HPDE6-E6E7 (cell line): Measurements from ENCODE around the gene TTL.
"Not testable (repeated sequence)": the region's sequence is repeated elsewhere in the genome, so short reads cannot be mapped to it uniquely, and the experiment has no call there.

Experiments
- DNase-seq: peaks from one replicate; pipeline ENCODE4 v3.0.0; 2011; ENCODE audit warnings: missing footprints; ENCODE audit errors: extremely low spot score

Gene TTL

DNA sequence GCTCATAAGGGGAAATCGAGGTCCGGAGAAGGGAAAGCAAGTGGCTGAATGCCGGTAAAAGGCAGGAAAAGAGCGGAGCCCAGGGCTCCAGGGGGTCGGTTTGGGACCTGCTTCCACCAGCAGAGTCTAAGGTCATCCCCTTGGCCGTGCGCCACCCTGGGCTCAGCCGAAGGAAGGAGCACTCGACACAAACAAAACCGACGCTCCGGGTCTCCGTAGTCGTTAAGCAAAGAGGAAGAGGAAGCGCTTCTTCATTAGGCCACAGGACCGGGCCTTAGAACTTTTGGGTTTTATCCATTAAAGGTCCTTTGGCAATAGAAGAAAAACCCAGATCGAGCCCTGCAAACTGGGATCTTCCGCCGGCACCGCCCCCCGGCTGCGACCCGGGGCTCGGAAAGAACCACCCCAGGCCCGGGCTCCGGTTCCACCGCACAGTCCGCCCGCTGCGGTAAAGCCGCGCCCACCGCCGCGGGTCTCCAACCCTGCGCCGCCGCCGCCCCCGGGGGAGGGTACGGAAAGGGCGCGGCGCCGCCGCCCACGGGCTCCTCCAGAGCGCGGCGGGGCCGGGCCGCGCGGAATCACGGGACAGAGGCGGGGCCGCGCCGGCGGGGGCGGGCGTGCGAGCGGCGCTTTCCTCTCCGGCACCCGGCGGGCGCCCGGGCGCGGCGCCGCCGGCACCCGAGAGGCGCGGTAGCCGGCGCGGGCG, at the start of gene TTL:
Gene TTL (plus strand): TSS at position 629 of the 706 bp plus-strand sequence. CDS start 189 bp downstream, outside the sequence.
- peak; percentile 63 for DNase-seq

DNA sequence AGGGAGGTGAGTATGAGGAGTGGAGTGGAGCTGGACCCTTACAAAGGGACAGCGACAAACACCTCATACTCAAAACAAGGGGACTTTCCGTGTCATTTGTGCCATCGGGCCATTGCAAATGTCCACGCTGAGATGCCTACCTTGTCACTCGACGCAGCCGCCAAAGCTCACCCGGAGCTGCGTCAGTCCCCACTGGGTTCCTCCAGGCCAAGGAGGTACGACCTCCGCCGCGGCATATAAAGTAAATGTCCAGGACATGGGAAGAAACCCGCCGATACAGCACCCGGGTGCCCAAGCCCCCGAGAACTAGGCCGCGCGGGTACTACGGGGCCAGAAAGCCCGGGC, 49.6 kb upstream of the TTL start:
- DNase-seq = not testable (repeated sequence)

DNA sequence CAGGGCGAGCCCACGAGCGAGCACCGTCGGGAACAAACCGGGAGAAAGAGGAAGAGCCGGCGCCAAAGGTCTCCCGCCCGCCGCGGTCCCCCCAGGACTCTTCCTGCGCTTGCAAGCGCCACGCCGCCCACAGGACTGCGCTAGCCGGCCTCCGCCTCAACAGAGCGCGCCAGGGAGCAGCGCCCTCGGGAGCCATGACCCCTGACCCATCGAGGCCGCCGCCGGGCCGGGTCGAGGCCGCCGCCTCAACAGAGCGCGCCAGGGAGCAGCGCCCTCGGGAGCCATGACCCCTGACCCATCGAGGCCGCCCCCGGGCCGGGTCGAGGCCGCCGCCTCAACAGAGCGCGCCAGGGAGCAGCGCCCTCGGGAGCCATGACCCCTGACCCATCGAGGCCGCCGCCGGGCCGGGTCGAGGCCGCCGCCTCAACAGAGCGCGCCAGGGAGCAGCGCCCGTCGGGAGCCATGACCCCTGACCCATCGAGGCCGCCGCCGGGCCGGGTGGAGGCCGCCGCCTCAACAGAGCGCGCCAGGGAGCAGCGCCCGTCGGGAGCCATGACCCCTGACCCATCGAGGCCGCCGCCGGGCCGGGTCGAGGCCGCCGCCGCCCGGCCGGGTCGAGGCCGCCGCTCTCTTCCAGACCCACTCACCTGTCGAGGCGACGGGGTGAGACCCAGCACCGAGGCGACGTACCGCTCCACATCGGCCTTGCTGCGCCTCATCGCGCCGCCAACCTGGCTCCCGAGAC, 49.0 kb upstream of the TTL start:
- not testable (repeated sequence) for DNase-seq

DNA sequence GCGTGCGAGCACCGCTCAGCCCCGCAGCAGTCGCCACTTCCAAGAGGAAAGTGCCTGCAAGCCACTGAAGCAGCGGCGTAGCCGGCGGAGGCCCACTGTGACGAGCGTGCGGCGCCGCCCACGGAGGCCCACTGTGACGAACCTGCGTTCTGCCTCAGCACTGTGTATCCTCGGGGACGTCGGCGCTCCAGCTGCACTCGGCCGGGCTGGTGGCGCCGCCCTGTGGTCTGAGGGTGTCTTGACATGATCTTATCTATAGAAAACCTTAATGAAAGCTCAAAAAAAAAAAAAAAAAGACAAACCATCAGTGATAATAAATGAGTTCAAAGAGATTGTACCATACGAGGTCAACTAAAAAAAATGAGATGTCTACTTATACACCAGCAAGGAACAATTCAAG, 48.5 kb upstream of the TTL start, which contains the start of gene RGPD8:
Gene RGPD8 (minus strand): TSS at position 166 of the 400 bp plus-strand sequence. CDS start 192 bp downstream, outside the sequence.
- not testable (repeated sequence) for DNase-seq

DNA sequence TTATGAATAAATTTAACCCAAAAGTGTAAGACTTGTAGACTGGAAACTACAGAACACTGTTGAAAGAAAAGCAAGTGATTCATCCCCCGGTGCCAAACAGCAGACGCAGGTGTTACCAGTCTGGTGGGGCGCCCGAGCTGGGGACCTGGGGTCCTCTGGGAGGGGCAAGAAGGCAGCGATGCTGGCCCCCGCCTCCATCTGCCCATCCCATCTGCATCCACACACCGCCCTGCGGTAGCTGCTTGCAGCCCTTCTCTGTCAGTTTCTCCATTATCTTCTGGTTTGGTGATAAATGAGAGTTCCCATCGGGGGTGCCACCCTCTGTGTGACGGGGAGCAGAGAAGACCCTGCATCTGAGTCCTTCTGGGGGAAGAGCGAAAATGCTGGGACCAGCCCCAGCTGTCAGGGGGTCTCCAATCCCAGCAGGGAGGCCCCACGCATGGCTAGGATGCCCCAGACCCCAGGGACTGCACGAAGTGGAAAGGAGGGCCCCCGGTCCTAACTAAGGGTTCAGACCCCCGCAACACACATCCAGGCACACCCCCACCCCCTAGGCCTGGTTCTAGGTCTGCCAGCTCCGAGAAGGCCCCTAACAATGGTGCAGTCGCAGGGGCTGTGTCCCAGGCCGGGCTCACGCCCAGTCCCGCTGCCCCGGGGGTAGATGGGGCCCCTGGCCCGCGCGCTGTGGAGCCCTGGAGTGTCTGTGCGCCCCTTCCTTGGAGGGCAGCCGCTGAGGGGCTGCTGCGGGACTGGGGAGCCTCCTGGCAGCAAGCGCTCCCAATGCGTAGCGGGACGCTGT, 47.8 kb upstream of the TTL start:
- no peak for DNase-seq

DNA sequence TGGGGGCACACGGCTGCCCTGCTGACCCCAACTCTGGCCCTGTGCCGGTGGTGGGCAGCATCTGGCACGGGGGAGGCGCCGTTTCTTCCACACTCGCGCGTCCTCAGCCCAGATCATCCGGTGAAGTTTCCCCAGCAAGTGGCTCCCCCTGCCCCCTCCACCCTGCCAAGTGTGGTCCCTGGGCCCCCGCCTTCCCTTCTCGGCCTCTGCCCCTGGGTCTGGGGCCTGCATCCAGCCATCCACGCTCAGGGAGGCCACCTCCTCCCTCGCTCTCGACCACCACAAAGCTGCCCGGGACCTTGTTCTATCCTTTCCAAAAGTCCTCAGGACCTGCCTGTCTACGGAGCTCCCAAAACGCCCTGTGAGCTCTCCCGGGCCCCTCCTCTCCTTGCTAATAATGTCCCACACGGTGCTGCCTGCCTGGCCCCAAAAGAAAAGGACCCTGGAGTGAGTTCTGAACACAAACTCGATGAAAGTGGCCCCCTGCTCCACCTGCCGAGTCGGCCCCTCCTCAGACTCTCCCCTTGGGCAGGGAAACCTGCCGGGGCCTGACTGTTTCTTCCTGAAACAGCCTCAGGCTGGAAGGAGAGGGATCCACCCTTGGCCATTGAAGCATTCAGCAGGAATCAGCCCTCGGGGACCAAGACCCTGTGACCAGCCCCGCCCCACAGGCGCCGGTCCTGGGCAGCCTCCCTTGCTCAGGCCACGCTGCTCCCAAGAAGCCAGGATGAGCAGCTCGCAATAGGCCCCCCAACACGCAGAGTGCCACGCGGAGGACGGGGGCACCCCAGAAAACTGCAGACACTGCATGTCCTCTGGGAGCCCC, 46.9 kb upstream of the TTL start:
- not testable (repeated sequence) for DNase-seq

DNA sequence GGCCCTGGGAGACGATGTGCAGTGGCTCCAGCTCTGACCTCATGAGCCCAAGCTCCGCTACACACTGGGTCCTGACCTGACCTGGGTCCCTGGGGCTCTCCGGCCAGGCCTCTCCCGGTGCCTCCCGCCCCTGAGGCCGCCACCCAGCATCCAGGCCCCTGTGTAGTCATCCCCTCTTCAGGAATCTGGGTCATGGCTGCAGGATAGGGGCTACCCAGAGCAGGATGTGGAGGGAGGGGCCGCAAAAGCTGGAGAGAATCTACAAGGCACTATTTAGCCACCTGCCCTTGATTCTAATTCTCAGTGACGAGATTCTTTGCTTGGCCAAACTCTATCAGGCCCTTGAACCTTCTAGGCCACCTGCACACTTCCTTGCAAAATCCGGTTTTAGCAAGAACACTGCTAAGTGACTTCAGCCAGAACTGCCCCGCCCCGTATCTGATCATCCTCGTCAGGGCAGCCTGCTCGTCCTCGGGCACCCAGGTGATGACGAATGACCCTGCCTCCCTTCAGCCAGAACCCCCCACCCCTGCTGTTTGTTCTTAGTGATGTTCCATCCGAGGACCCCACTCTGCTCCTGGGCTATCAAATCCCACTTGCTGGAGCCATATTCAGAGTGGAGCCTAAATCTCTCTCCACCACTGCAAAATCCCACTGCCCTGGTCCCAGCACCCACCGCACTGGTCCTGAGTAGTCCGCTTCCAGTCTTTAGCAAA, 46.1 kb upstream of the TTL start:
- not testable (repeated sequence) for DNase-seq

DNA sequence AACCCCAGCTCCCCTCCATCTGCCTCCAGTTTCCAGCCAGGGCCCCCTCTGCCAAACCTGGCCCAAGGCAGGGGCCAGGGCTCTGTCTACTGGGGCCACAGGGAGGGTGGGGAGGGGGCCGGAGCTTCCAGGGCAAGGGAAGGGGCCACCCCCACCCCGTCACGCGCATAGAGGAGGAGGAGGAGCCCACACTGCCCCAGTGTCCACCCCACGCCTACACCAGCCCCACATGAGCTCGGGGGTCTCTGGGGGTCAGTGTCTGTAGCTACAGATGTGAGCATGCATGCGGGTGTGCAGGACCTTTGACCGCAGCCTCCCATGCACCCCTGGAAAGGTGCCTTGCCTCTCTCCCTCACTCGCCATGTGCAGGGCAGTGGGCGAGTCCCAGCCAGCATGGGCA, 45.0 kb upstream of the TTL start:
- not testable (repeated sequence) for DNase-seq

DNA sequence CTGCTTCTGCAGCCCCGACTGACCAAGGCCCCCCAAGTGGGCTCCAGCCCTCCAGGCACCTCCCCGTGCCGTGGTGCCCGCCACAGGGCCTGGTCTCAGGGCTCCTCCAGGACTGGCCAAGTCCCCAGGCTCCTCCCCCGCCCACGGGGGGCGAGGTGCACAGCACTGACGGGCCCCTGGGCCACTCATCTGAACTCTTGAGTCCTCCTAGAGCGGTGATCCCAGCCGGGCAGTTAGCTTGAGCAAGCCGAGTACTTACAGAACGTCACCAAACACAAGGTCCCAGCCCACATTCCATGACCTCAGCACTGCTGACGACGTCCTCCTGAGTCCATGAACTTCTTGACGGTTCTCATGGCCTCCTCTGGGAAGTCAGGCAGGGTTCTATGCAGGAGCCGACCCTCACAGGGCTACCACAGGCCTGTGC, 44.5 kb upstream of the TTL start:
- not testable (repeated sequence) for DNase-seq

DNA sequence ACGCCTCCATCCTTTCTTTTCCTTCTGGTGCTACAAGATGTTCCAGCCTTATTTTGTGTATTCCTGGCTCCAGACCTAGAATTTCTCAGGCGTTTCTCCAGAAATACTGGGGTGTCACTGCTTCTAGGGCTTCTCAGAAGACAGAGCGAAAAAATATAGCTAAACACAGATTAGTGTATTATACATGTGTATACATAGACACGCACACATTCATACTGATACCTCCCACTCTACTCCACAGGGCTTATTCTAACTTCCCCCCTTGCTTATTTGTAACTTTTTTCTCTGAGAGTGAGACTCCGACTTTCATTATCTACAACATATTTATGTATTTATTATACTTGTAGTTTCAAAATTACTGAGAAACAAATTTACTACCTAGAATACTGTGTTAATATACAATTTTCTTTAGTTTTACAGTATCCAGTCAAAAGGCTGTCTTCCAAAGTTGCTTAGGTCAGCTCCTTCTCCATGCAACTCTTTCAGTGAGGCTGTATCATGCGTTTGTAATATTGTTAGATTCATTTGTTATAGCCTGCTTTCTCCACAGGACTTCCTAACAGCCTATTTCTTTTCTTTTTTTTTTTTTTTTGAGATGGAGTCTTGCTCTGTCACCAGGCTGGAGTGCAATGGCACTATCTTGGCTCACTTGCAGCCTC, 43.2 kb upstream of the TTL start:
- DNase-seq = not testable (repeated sequence)

DNA sequence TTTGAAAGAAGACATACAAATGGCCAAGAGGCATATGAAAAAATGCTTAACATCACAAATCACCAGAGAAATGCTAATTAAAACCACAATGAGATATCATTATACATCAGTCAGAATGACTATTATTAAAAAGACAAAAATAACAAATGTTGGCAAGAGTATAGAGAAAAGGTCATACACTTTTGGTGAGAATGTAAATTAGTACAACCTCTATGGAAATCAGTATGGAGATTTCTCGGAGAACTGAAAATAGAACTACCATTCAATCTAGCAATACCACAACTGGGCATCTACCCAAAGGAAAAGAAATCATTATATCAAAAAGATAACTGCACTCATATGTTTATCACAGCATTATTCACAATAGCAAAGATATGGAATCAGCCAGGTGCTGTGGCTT, 37.7 kb upstream of the TTL start:
- not testable (repeated sequence) for DNase-seq

DNA sequence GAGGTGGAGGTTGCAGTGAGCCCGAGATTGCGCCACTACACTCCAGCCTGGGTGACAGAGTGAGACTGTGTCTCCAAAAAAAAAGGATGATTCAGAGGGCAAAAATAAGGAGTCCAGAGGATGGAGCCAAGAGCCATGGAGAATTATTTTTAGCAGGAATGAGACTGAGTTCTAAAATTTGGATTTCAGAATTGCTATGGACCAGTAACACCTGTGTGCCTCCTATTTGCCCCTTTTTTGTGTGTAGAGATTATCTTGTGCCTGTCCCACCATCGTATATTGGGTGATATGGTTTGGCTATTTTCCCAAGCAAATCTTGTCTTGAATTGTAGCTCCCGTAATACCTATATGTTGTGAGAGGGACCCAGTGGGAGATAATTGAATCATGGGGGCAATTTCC, 32.1 kb upstream of the TTL start:
- DNase-seq = no peak

DNA sequence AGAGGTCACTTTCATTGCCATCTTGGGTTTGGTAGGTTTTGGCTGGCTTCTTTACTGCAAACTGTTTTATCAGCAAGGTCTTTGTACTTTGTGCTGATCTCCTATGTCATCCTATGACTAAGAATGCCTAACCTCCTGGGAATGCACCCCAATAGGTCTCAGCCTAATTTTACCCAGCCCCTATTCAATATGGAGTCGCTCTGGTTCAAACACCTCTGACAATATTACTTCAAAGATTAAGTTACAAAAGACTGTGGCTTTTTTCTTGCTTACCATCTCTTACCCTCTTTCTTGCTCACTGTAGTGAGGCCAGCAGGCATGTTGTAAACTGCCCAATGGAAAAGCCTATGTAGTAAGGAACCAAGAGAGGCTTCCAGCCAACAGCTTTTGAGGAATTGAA, 30.6 kb upstream of the TTL start:
- DNase-seq = no peak

DNA sequence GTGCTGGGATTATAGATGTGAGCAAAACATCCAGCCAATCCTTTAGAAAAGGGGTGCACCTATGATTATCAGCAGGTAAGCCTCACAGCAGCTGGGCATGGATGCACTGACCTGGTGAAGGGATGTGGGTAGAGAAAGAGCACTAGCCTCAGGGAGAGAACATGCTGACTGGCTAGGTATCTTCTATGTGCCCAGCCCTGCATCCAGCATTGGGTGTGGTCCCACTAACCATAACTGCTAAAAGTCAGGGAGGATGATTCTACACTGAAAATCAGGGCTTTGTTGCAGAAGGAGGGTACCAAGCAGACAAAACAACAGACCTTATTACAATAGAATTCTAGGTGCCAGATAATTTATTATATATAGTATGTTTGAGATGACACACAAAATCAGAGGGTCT, 27.4 kb upstream of the TTL start:
- DNase-seq = no peak

DNA sequence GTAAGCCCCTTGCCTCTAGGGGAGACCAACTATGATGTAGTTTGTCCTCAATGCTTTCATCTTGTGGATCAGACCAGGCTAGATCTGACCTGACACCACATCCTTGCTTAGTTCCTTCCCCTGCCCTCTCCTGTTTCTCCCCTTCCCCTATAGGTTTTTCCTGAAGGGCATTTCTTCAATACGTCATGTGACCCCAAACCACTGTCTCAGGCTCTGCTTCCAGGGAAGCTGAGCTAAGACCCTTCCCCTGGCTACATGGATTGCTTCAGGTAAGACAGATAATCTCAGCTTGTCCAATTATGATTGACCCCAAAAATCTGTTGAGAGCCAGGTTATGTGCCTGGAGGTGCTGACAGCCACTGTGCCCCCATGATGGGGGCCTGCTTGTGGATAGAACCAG, 22.6 kb upstream of the TTL start:
- no peak for DNase-seq

DNA sequence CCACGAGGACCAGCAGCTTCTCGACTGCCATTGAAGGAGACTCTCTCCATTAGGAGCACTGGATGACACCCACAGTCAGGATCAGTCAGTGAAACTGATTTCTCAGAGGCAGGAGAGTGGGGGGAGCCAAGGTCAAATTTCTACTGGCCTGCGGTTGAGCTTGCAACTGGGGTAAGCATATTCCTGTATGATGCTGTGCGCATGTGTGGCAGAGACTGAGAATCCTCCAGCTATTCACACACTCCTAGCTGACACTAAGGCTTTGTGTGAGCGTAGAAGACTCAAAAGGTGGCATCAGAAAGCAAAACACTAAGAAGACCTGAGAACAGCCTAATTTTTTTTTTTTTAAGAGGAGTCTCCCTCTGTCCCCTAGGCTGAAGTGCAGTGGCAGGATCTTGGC, 19.8 kb upstream of the TTL start:
- no peak for DNase-seq

DNA sequence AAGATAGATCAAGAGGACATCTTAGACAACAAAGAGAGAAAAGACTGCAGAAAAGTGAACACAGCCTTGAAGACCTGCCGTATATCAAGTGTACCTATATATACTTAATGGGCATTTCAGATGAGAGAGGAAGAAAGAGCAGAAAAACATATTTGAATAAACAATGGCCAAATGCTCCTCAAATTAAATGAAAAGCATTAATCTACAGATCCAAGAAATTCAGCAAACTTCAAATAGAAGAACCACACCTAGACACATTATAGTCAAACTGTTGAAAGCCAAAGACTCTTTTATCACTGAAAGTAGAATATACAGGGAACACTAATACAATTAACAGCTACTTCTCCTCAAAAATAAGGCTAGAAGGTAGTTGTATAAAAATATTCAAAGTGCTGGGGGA, 18.7 kb upstream of the TTL start:
- no peak for DNase-seq

DNA sequence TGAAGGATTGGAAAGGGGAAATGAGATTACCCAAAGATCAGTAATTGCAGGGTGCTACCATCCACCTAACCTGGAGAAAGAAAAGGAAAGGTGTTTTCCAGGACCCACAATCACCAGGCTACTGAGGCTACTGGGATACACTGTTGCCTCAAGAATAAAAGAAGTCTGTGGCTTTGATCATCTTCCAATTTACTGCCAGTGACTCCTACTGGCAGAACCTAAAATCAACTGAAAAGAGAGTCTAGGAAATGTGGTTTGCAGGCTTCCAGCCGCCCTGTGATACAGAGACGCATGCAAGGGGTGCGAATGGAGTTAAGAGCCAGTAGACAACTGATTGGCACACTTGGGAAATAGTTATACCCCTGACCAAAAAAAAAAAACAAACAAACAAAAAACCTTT, 16.6 kb upstream of the TTL start:
- no peak for DNase-seq

DNA sequence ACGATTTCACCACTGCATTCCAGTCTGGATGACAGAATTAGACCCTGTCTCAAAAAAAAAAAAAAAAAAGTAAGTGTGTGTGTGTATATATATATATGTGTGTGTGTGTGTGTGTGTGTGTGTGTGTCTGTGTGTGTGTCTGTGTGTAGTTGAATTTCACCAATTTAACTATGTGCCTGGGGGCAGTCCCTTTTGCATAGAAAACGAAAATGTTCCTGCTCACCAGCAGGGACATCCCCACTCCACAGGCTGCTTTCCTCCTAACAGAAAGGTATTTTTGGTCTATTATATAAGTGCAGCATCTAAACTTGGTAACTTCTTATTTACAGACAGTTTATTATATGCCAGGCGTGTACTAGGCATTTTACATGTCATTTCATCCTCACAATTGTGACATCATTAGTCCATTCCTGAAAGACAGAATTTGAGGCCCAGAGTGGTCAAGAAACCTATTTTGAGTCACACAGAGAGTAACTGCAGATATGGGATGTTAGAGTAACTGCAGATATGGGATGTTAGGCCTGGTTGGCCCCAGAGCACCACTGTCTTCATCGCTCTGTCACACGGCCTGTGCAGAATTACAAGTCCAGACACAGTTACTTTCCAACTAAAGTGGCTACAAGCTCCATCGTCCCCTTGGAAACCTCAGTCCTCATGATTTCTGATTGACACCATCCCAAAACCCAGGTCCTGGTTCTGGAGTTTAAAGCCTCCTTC, 9.3 kb upstream of the TTL start:
- DNase-seq = no peak
